ENCODE results near the gene ANGPTL7.
A peak's percentile ranks its signal among the peaks of the same experiment; 100 is the strongest.
"Not testable (repeated sequence)": the region's sequence is repeated elsewhere in the genome, so short reads cannot be mapped to it uniquely, and the experiment has no call there.

The ANGPTL7 gene

DNA sequence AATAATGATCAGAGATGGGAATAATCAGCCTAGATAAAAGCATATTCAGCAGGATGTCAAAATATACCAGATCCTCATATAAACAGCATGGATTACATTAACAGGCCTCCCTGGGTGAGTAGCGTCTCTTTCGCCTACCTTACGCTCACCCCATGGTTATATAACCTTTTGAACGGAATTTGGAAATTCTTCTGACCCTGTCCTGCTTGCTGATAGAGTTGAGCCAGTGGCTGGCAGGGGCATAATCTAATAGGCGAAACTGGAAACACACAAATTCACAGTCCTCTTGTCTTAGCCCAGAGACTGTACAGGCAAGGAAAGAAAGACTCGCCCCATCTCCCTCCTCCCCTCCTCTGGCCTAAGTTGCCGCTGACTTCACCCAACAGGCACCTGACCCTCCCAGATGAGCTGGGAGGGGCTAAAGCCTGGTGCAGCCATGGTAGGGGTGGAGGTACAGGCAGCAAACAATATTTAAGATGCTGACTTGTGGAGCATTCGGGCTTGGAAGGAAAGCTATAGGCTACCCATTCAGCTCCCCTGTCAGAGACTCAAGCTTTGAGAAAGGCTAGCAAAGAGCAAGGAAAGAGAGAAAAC is at the start of gene ANGPTL7:
Gene ANGPTL7 (plus strand): TSS at position 498 of the 594 bp plus-strand sequence. CDS start 225 bp downstream, outside the sequence.
- no peak for DNase-seq

DNA sequence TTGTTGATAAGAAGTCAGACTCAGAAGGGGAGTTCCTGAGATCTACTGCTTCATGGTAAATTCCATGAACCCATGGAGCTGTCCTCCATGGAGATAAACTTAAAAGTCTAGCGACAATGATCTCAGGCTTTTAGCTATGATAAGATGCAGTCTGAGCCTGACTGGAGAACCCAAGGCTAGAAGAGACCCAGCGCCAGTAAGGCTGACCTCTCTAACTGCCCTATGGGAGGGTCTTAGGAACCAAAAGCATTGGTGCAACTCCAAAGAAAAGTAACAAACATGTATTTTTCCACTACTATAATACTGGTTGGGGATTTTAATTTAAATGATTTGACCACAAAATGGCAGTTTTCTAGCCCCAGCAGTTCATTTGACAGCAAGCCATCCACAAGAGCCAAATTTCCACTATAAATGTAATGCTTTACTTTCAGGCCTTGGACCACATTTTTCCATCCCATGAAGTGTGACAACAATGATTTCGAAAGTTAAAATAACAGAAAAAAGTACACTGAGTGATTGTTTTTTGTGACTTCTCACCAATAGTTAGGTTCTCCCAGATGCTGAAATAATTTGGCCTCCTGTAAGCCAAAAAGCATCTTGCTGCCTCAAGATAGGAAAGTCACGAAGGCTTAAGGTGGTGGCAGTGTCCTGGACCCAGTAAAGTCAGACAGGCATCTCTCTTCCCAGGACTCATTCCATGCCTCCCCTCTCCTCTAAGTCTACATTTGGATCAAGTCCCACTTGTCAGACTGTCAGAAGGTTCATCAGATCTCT is 46.4 kb upstream of the ANGPTL7 start:
- no peak for DNase-seq

GRCh38 chr1:11143401-11143800 is 45.8 kb upstream of the ANGPTL7 start:
- no peak for DNase-seq

DNA sequence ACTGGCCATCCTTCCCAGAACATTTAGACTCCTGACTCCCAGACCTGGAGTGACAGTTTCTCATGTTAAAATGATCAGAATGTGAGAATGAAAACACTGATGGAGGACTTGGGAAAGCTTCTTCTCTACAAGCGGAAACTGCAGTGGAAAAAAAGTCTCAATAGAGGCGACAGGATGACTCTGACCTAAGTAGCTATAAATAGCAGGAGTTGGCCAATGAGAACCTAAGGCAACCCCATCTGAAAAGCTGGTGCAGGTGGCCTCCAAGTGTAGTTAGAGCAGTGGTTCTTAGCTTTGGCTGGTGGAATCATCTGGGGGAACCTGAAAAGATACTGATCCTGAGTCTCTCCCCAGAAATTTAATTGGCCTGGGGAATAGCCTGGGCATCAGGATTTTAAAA is 45.2 kb upstream of the ANGPTL7 start:
- DNase-seq: no peak

- no peak for DNase-seq
Measured at GRCh38 chr1:11144570-11145256, 44.4 kb upstream of the ANGPTL7 start.

- DNase-seq: no peak
Measured at GRCh38 chr1:11145741-11146140, 43.4 kb upstream of the ANGPTL7 start.

GRCh38 chr1:11147197-11147770 is 41.9 kb upstream of the ANGPTL7 start:
- no peak for DNase-seq

DNA sequence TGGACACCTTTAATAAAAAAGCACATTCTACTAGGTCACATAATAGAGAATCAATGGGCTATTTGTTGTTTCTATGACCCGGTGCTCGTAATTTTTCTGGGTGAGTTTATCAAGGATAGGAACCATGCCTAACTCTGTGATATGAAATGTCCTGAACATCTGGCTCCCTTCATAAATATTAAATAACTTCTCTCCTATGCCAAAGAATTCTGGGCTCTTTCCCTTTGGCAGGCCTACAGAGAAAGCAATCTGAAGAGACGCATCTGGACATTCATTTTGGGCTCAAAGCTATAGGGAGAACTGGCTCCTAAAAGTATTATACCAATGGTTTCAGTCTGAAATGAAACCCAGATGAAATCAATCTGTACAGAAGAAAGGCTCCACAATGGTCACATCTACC is 38.8 kb upstream of the ANGPTL7 start:
- no peak for DNase-seq

DNA sequence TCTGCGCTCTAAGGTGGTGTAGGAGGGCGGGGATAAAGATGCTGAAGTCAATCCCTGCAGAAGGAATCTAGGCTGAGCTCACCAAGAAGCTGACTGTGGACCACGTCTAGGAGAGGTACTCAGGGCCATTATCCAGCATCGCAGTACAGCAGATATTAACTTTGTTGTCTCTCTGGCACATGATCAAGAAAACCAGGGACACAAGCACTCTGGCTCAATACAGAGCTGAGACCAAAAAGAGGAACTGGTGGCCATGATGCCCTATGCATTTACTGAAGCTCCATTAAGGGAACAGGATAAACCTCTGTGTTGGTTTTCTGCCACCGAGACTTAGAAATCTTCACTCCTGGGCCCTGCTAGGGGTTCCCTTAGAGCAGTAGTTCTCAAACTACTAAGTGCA is 38.0 kb upstream of the ANGPTL7 start:
- no peak for DNase-seq

DNA sequence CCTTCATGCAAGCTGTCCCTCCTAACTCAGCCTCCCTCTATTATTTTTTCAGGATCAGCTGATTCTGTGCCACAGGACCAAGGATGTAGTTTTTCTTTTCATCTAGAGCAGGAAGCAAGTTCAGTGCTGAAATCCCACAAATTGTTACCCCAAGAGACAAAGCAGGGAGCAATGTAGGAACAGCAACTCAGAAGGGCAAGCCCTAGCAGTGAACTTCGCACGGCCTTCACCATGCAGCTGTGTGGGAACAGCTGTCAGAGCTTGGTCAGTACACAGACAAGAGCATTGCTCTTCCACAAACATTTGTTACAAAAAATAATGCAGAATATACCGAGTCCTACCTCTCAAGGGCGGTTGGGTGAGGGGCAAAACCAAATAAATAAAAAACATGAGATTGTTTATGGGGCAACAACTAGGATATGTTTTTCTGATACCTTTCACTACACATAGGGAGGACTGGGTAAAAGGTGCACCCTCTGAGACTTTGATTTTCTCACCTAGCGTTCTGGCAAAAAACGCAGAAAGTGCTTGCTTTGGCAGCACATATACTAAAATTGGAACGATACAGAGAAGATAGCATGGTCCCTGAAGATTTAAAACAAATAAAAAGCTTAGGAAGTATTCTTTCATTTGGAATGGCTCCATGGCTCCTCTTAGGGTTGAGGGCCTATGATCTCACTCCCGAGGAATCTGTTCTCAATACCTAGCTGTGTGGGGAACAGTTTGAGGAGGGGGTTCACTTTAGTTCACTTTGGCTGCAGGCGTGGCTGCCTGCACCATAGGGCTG is 37.1 kb upstream of the ANGPTL7 start:
- DNase-seq: no peak

- no peak for DNase-seq
Measured at GRCh38 chr1:11152755-11153154, 36.4 kb upstream of the ANGPTL7 start.

DNA sequence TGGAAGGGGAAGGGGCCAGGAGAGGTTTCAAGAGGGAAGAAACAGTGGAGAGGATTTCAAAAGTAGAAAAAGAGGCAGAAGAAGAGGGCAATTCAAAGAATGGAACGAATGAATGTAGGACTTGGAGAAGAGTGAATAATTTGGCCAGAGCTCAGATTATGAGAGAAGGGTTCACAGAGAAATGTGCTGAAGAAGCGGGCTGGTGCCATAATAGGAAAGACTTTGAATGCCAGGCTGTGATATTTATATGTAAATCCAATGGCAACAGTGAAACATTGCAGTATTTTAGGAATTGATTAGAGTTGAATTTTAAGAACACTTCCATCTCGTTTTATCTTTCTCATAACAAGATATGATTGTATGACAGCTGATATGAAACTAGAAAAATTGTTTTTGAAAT is 36.0 kb upstream of the ANGPTL7 start:
- no peak for DNase-seq

DNA sequence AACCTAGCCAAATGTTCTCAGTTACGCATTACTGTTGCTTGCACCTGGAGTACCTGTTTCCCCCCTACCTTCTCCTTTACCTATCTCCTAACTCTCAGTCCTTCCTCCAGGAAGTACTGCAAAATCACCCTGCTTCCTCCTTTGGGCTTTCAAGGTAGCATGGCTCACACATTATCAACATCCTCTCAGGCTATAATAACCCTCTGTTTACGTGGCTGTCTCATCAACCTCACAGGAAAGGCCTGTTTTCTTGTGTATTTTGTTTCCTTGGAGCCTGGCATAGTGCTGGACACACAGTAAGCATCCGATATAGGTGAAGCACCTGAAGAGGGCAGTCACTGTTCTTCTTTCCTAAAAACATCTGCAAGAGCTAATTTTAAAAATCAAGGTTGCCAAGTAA is 32.7 kb upstream of the ANGPTL7 start:
- DNase-seq: no peak

GRCh38 chr1:11156963-11157362 is 32.2 kb upstream of the ANGPTL7 start:
- no peak for DNase-seq

GRCh38 chr1:11157394-11157793 is 31.8 kb upstream of the ANGPTL7 start:
- DNase-seq: no peak

GRCh38 chr1:11157867-11158266 is 31.3 kb upstream of the ANGPTL7 start:
- peak in 6 of 56 donors; percentile 4 to 24 (median 12) for DNase-seq

DNA sequence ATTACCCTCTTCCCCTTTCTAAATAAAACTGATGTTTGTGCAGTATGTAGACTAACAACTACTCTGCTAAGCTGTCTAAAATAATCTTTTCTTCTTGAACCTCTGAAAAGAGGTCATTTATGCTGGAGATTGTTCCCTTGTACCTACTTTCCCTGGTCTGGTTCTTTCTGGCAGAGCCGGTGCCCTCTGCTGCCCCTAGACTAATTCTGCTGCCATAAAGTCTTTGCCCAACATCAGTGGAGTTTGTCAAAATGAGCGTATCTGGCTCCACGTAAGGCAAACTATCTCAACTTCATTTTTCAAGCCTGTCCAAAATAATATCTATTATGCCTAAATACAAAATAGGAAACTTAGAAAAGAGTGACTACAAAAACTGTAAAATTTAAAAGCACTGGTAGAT is 30.9 kb upstream of the ANGPTL7 start:
- no peak for DNase-seq

GRCh38 chr1:11158720-11159321 is 30.3 kb upstream of the ANGPTL7 start:
- DNase-seq: peak in 1 of 56 donors; percentile 15

DNA sequence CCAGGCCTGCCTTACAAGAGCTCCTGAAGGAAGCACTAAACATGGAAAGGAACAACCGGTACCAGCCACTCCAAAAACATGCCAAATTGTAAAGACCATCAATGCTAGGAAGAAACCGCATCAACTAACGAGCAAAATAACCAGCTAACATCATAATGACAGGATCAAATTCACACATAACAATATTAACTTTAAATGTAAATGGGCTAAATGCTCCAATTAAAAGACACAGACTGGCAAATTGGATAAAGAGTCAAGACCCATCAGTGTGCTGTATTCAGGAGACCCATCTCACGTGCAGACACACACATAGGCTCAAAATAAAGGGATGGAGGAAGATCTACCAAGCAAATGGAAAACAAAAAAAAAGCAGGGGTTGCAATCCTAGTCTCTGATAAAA is 26.4 kb upstream of the ANGPTL7 start:
- DNase-seq: not testable (repeated sequence)

GRCh38 chr1:11166744-11167143 is 22.4 kb upstream of the ANGPTL7 start:
- DNase-seq: not testable (repeated sequence)

- DNase-seq: no peak
Measured at GRCh38 chr1:11168731-11169130, 20.4 kb upstream of the ANGPTL7 start.
